Dendritic cell treated with granulocyte-macrophage colony-stimulating factor and Interleukin-4, amounts not matched to agents 40 ng/mL and 50 ng/mL, for 4 days (primary cell): ENCODE data around the gene SERPING1.

Source experiments
- H3K27ac Mint-ChIP-seq: one replicate; pipeline ENCODE4 v1.8.0; 2022; ENCODE audit warnings: mild to moderate bottlenecking, mixed read lengths
- H3K27me3 Mint-ChIP-seq: one replicate; pipeline ENCODE4 v1.8.0; 2022; ENCODE audit warnings: mild to moderate bottlenecking, mixed read lengths
- H3K36me3 Mint-ChIP-seq: one replicate; pipeline ENCODE4 v1.8.0; 2022; ENCODE audit warnings: low read depth, mixed read lengths
- H3K4me1 Mint-ChIP-seq: one replicate; pipeline ENCODE4 v1.8.0; 2022; ENCODE audit warnings: low read depth, mixed read lengths
- H3K4me3 Mint-ChIP-seq: one replicate; pipeline ENCODE4 v1.8.0; 2022; ENCODE audit warnings: mild to moderate bottlenecking, moderate library complexity, mixed read lengths
- H3K9me3 Mint-ChIP-seq: one replicate; pipeline ENCODE4 v1.8.0; 2022; ENCODE audit warnings: mixed read lengths
- intact Hi-C: fragments of 100-400 bp; cut with micrococcal nuclease; formaldehyde crosslinking; loops from one replicate; pipeline ENCODE4 v1.15.0; 2022

Gene SERPING1

DNA sequence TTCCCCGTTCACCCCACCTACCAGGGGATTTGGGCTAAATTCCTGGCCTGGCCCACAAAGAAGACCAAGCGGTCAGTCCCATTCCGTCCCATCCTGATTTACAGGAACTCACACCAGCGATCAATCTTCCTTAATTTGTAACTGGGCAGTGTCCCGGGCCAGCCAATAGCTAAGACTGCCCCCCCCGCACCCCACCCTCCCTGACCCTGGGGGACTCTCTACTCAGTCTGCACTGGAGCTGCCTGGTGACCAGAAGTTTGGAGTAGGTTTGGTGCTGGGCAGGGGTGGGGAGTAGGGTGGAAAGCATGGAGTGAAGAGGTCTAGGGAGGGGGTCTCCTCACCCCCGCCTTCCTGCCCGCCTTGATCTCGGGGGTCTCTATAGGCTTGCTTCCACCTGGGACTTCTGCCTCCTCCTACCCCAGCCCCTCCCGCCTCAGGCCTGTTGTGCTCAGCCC, at the start of gene SERPING1:
SERPING1 (plus strand) TSS at position 225 of the 455 bp plus-strand sequence. CDS start 586 bp downstream, outside the sequence.
- Mint-ChIP-seq H3K4me1 (peaks cover 27% of the 10 kb centered on the region), H3K4me3 (peak within 1 kb of the TSS; percentile 63), H3K27ac (peak within 1 kb of the TSS; percentile 62), H3K27me3 (peaks cover 22% of the 10 kb centered on the region), H3K9me3 (no peaks in the 10 kb centered on the region), H3K36me3 (no peaks in the 10 kb centered on the region)
- intact Hi-C loops, result no loop called here

- H3K4me3 Mint-ChIP-seq, result no peak overlapping the region
- H3K9me3 Mint-ChIP-seq, result no peaks in the 10 kb centered on the region
- H3K27ac Mint-ChIP-seq, result peak overlapping the region; percentile 48
- H3K4me1 Mint-ChIP-seq, result peaks cover 11% of the 10 kb centered on the region
- peaks cover 55% of the 10 kb centered on the region for H3K36me3 Mint-ChIP-seq
- H3K27me3 Mint-ChIP-seq, result no peaks in the 10 kb centered on the region
- intact Hi-C loops, result no loop called here
Observed at GRCh38 chr11:57547854-57548377, 49.6 kb upstream of the SERPING1 start.

- intact Hi-C loops, result no loop called here
- Mint-ChIP-seq H3K9me3 (no peaks in the 10 kb centered on the region), H3K27me3 (no peaks in the 10 kb centered on the region), H3K4me3 (no peak overlapping the region), H3K36me3 (peaks cover 76% of the 10 kb centered on the region), H3K4me1 (peaks cover 11% of the 10 kb centered on the region), H3K27ac (no peak overlapping the region)
Observed at GRCh38 chr11:57549983-57550382, 47.5 kb upstream of the SERPING1 start.

- Mint-ChIP-seq H3K27me3 (no peaks in the 10 kb centered on the region), H3K4me1 (peaks cover 10% of the 10 kb centered on the region), H3K4me3 (no peak overlapping the region), H3K9me3 (no peaks in the 10 kb centered on the region), H3K36me3 (peaks cover 95% of the 10 kb centered on the region), H3K27ac (no peak overlapping the region)
- intact Hi-C loops, result no loop called here
Observed at GRCh38 chr11:57551941-57552340, 45.5 kb upstream of the SERPING1 start.

GRCh38 chr11:57552479-57552878, 45.0 kb upstream of the SERPING1 start:
- Mint-ChIP-seq H3K36me3 (peaks cover 95% of the 10 kb centered on the region), H3K27ac (no peak overlapping the region), H3K4me3 (no peak overlapping the region), H3K4me1 (peaks cover 5% of the 10 kb centered on the region), H3K27me3 (no peaks in the 10 kb centered on the region), H3K9me3 (no peaks in the 10 kb centered on the region)
- intact Hi-C loops, result no loop called here

- intact Hi-C loops, result no loop called here
- Mint-ChIP-seq H3K4me1 (no peaks in the 10 kb centered on the region), H3K27me3 (no peaks in the 10 kb centered on the region), H3K4me3 (no peak overlapping the region), H3K36me3 (peaks cover 97% of the 10 kb centered on the region), H3K9me3 (no peaks in the 10 kb centered on the region), H3K27ac (no peak overlapping the region)
Observed at GRCh38 chr11:57555393-57555792, 42.1 kb upstream of the SERPING1 start.

DNA sequence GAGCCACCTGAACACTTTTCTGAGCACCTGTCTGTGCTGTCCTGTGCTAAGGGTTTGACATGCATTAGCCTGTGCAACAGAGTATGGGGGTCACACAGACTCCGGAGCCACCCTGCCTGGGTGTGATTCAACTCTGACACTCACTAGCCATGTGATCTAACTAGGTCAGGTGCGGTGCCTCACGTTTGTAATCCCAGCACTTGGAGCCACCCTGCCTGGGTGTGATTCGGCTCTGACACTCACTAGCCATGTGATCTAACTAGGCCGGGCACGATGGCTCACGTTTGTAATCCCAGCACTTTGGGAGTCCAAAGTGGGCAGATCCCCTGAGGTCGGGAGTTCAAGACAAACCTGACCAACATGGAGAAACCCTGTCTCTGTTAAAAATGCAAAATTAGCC, 41.4 kb upstream of the SERPING1 start:
- H3K9me3 Mint-ChIP-seq, result no peaks in the 10 kb centered on the region
- no peak overlapping the region for H3K4me3 Mint-ChIP-seq
- H3K27ac Mint-ChIP-seq, result no peak overlapping the region
- H3K27me3 Mint-ChIP-seq, result no peaks in the 10 kb centered on the region
- intact Hi-C loops, result no loop called here
- no peaks in the 10 kb centered on the region for H3K4me1 Mint-ChIP-seq
- H3K36me3 Mint-ChIP-seq, result peaks cover 91% of the 10 kb centered on the region

DNA sequence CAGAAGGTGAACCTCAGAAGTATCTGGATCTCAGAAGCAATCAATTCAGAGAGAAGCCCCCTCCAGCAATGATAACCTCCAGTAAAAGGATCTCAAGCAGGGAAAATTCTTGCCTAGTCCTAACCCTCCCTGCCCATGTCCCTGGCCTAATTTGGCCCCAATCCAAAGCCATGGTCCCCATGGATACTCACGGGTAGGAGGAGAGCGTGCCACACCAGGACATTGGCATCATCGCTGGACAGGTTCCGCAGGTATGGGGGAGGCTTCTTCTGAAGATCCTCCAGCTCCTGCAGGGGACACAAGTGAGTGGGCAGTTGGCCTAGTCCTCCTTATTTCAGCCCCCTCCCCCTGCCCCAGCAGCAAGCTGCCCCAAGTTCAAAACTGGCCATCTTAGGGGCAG, 37.3 kb upstream of the SERPING1 start:
- intact Hi-C loops, result no loop called here

DNA sequence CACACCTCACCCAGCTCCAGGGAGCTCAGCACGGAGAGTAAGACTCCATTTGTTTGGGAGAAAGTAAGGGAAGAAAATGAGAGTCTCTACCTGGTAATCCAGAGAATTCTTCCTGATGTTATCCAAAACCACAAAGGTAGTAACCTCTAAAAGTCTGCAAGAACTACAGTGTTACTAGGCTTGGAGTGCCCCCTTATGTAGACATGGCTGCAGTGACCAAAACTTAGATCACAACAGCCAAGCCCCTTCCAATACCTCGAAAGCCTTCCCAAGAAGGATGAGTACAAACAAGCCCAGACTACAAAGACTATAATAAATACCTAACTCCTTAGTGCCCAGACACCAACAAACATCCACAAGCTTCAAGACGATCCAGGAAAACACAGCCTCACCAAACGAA, 34.9 kb upstream of the SERPING1 start:
- Mint-ChIP-seq H3K4me1 (peaks cover 28% of the 10 kb centered on the region), H3K4me3 (no peak overlapping the region), H3K36me3 (peaks cover 56% of the 10 kb centered on the region), H3K27ac (no peak overlapping the region), H3K27me3 (no peaks in the 10 kb centered on the region), H3K9me3 (no peaks in the 10 kb centered on the region)
- intact Hi-C loops, result no loop called here

More for the DNA sequence above, 37.3 kb upstream of the SERPING1 start:
- H3K4me1 Mint-ChIP-seq, result peaks cover 9% of the 10 kb centered on the region
- H3K9me3 Mint-ChIP-seq, result no peaks in the 10 kb centered on the region
- no peak overlapping the region for H3K27ac Mint-ChIP-seq
- peaks cover 73% of the 10 kb centered on the region for H3K36me3 Mint-ChIP-seq
- no peak overlapping the region for H3K4me3 Mint-ChIP-seq
- H3K27me3 Mint-ChIP-seq, result no peaks in the 10 kb centered on the region

- Mint-ChIP-seq H3K9me3 (no peaks in the 10 kb centered on the region), H3K4me3 (peak overlapping the region; percentile 91), H3K27ac (peak overlapping the region; percentile 82), H3K4me1 (peaks cover 53% of the 10 kb centered on the region), H3K36me3 (peaks cover 34% of the 10 kb centered on the region), H3K27me3 (no peaks in the 10 kb centered on the region)
- intact Hi-C loops, result loop anchor here (2.0 kb wide), 1 partner anchor 35 kb away; the partner anchor contains the start of gene TIMM10
Observed at GRCh38 chr11:57566005-57566904, 31.2 kb upstream of the SERPING1 start.

- Mint-ChIP-seq H3K27ac (peak overlapping the region; percentile 82), H3K4me1 (peaks cover 61% of the 10 kb centered on the region), H3K27me3 (no peaks in the 10 kb centered on the region), H3K4me3 (peak overlapping the region; percentile 91), H3K36me3 (peaks cover 34% of the 10 kb centered on the region), H3K9me3 (no peaks in the 10 kb centered on the region)
- intact Hi-C loops, result loop anchor here (2.0 kb wide), 1 partner anchor 36 kb away; the partner anchor contains the start of gene TIMM10
Observed at GRCh38 chr11:57566905-57567514, 30.5 kb upstream of the SERPING1 start.

- Mint-ChIP-seq H3K9me3 (no peaks in the 10 kb centered on the region), H3K4me1 (peaks cover 68% of the 10 kb centered on the region), H3K27ac (peak within 1 kb of the TSS; percentile 82), H3K4me3 (peak within 1 kb of the TSS; percentile 91), H3K27me3 (no peaks in the 10 kb centered on the region), H3K36me3 (peaks cover 28% of the 10 kb centered on the region)
- intact Hi-C loops, result loop anchor here (1.0 to 2.0 kb wide), 2 partner anchors 37 to 74 kb away; partner anchors contain the start of gene TIMM10
Observed at GRCh38 chr11:57567515-57568329, 29.8 kb upstream of the SERPING1 start, which contains the start of gene UBE2L6. TSS of gene UBE2L6 (minus strand) at chr11:57567672. CDS start at chr11:57567611, 61 bp downstream.

GRCh38 chr11:57568330-57568766, 29.1 kb upstream of the SERPING1 start:
- peak overlapping the region; percentile 82 for H3K27ac Mint-ChIP-seq
- H3K9me3 Mint-ChIP-seq, result no peaks in the 10 kb centered on the region
- H3K4me1 Mint-ChIP-seq, result peaks cover 66% of the 10 kb centered on the region
- intact Hi-C loops, result loop anchor here (1.0 kb wide), 1 partner anchor 73 kb away; no protein-coding TSS in a partner anchor
- peak overlapping the region; percentile 91 for H3K4me3 Mint-ChIP-seq
- no peaks in the 10 kb centered on the region for H3K27me3 Mint-ChIP-seq
- peaks cover 22% of the 10 kb centered on the region for H3K36me3 Mint-ChIP-seq
